ENCODE measurements around the gene RPL13A.

Gene RPL13A

DNA sequence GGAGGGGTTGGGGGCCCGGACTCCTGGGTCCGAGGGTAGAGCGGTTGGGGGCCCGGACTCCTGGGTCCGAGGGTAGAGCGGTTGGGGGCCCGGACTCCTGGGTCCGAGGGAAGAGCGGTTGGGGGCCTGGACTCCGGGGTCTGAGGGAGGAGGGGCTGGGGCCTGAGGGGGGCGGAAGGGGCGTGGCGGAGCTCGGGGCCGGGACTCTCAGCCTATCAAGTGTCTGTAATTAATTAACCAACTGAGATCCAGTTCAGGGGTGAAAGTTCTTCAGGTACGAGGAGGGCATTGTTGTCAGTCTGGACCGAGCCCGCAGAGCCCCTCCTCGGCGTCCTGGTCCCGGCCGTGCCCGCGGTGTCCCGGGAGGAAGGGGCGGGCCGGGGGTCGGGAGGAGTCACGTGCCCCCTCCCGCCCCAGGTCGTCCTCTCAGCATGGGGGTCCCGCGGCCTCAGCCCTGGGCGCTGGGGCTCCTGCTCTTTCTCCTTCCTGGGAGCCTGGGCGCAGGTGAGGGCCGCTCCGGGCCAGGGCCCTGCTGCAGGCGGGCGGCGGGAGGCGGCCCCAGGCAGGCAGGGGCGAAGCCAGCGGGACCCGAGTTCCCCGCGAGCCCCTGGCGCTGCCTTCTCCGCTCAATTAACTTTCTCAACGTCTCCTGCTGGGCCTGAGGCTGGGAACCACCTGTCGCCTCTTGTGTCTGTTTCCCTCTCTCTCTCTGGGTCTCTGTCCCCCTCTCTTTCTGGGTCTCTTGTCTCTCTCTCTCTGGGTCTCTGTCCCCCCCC, 25.8 kb downstream of the RPL13A start:
- no peak for DNase-seq

DNA sequence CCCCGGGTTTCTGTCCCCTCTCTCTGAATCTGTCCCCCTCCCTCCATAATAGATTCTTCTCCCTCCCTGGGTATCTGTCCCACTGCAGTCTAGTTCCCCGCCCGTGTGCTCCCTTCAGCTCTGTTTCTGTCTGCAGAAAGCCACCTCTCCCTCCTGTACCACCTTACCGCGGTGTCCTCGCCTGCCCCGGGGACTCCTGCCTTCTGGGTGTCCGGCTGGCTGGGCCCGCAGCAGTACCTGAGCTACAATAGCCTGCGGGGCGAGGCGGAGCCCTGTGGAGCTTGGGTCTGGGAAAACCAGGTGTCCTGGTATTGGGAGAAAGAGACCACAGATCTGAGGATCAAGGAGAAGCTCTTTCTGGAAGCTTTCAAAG, 26.3 kb downstream of the RPL13A start:
- DNase-seq, result no peak

DNA sequence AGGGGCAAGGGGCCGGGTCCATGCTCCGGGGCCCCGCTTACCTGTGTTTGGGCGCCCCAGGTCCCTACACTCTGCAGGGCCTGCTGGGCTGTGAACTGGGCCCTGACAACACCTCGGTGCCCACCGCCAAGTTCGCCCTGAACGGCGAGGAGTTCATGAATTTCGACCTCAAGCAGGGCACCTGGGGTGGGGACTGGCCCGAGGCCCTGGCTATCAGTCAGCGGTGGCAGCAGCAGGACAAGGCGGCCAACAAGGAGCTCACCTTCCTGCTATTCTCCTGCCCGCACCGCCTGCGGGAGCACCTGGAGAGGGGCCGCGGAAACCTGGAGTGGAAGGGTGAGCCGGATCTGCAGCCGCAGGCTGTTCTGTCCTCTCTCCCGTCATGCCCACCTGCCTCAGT, 26.7 kb downstream of the RPL13A start:
- DNase-seq, result no peak

DNA sequence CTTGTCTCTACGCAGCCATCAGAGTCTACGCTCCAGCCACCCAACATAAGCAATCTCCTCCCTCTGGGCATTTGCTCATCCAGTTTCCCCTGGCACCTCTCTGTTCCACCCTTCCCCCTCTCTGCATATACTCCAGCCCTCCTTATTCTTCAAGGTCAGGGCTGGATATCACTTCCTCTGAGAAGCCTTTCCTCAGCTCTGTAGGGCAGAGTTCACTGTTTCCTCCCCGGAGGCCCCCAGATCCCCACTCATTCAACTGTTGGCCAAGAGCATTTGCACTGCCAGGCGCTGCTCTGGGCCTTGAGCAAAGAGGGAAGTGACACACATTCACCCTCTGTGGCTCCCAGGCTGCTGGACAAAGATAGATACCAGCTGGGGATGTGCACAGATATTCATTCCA, 28.4 kb downstream of the RPL13A start:
- DNase-seq, result no peak

GRCh38 chr19:49518033-49518432, 30.6 kb downstream of the RPL13A start:
- DNase-seq, result no peak

DNA sequence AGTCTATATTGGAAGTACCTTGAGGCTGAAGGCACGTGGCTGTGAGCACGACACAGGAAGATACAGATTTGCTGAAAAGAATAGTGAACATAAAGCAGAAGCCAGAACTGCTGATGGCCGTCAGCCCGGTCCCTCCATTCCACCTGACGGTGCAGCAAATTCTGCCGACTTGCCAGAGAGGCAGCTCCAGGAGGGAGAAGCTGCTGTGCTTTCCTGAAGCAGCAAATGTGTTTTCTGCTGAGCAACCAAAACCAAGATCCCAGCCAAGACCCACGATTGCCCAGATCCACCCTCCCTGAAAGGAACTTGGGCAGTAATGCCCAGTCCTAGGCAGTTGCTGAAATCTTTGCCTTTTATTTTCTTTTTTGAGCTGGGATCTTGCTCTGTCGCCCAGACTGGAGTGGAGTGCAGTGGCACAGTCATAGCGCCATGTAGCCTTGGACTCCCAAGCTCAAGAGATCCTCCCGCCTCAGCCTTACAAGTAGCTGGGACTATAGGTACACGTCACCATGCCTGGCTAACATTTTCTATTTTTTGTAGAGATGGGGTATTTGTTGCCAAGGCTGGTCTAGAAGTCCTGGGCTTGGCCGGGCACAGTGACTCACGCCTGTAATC, 33.4 kb downstream of the RPL13A start:
- no peak for DNase-seq

GRCh38 chr19:49524812-49525455, 37.5 kb downstream of the RPL13A start:
- no peak for DNase-seq

DNA sequence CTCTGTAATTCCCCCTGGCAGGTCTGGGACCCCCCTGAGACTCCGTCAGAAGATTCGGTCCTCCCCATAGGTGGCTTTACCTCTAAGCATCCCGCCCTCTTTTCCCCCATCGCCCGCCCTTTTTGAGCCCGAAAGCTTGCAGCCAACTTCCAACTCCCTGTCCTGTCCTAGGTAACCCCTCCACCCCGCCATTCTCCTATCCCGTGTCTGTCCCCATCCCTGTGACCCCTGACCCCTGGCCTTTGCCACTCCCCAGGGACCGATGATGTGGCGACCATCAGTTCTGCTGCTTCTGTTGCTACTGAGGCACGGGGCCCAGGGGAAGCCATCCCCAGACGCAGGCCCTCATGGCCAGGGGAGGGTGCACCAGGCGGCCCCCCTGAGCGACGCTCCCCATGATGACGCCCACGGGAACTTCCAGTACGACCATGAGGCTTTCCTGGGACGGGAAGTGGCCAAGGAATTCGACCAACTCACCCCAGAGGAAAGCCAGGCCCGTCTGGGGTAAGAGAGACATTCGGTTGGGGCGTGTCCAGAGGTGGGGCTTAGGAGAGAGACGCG, 40.9 kb downstream of the RPL13A start:
- DNase-seq, result no peak

GRCh38 chr19:49530708-49531107, 43.3 kb downstream of the RPL13A start:
- no peak for DNase-seq

GRCh38 chr19:49533551-49534488, 46.4 kb downstream of the RPL13A start:
- no peak for DNase-seq

GRCh38 chr19:49534632-49535385, 47.4 kb downstream of the RPL13A start:
- DNase-seq, result no peak

GRCh38 chr19:49536921-49537462, 49.6 kb downstream of the RPL13A start:
- DNase-seq, result no peak

- no peak for DNase-seq
These were observed 51.2 kb downstream of the RPL13A start for GRCh38 chr19:49538643-49539042.

GRCh38 chr19:49539192-49539952, 52.0 kb downstream of the RPL13A start:
- no peak for DNase-seq

All from NCI-H1048 (cell line).